ENCODE data around the gene ARHGAP10. TPM values are rescaled to one million over a fixed set of nuclear protein-coding genes. Genes with fewer than 3 reads are reported as not detected.

ARHGAP10 gene
- total and polyA plus RNA-seq, 10 of the 15 experiments (the other 5 are each of a cell fraction or from before 2014, with no cell fraction given) = 1.3 to 25.8 (median 17.2) TPM

DNA sequence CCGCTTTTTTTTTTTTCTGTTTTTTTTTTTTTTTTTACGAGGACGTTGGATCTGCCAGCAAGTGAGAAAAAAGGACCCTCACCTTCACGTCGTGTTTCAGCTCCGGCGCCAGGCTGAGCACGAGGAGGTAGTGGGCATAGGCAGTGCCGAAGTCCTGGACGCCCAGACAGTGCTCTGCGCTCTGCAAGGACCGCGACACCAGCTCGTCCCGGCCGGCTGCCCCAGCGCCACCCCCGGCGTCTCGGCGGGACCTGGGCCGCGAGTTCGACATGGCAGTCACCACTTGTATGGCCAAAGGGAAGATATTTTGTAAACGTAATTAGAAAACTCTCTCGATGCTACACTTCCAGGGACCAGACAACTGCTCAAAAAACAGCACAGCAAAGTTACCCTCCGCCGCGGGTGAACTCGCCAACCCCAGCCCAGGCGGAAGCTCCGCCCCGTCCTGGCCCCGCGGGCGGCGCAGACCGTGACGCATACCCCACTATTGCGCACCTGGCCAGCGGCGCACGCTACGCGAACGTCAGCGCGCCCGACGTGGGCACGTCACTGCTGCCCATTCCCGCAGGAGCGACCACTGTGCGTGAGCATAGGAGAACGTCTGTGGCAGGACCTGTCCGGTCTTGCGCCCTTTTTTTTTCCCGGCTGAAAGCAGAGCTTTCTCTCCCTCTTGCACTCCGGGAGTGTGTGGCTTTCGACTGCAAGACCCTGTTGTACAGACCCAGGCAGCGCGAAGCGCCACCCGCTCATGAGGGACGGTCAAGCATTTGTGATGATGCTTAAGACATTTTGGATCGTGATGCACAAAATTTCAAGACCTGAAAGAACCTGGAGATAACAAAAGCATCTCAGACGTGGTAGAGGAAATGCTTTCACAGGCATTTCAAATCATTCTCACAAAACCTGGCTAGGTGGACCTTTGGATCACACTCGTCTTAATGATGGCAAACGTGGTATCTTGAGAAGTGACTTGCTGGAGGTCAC, 47.9 kb upstream of the ARHGAP10 start, which contains the start of gene PRMT9:
Gene PRMT9 (minus strand): TSS at position 447 of the 984 bp plus-strand sequence. CDS start 176 bp downstream, at position 271.
- peak within 1 kb of the TSS; percentile 90 for H3K4me3 ChIP-seq
- TSS peak; percentile 99 for BruUV-seq (replicated peaks)
- peaks cover 0 to under 1% of the 10 kb centered on the region in 2 experiments; a peak in 1 of 4 replicates for H3K36me3 ChIP-seq (ENCODE audit: control insufficient read depth in 2 of 2, insufficient read depth in 2 of 2, low read length in 1 of 2)
- WGBS (ENCODE audit: insufficient coverage, insufficient replicate concordance, low lambda C conversion rate, missing lambda C conversion rate) = 1% methylated on average over 60 of the region's 69 CpGs
- H3K9ac ChIP-seq (ENCODE audit: control insufficient read depth, insufficient read depth, low read length) = peak within 1 kb of the TSS; percentile 72
- peaks cover 3% of the 10 kb centered on the region for H3K4me1 ChIP-seq (ENCODE audit: control insufficient read depth, insufficient read depth, low read length)
- ChIA-PET CTCF (interaction anchor here (0.6 to 3.1 kb wide), 11 partner anchors 13 to 182 kb away, joined by 3 to 44 read pairs (median 3); partner anchors contain the start of gene TMEM184C), RAD21 (ENCODE audit: unreplicated experiment) (interaction anchor here (0.6 to 2.7 kb wide), 15 partner anchors 9 to 200 kb away, joined by 3 to 26 read pairs (median 3); partner anchors contain the start of genes ARHGAP10 and TMEM184C), SMC1A (ENCODE audit: uncharacterized antibody, unreplicated experiment) (interaction anchor here (0.7 to 3.4 kb wide), 13 partner anchors 24 to 397 kb away, joined by 3 to 28 read pairs (median 4); partner anchors contain the start of gene TMEM184C), POLR2A (interaction anchor here (0.5 to 2.0 kb wide), 19 partner anchors 9 to 1758 kb away, joined by 3 to 11 read pairs (median 4); partner anchors contain the start of genes ARHGAP10 and TMEM184C)
- peak within 1 kb of the TSS; percentile 90 for H2AFZ ChIP-seq (ENCODE audit: control insufficient read depth, low read depth, low read length)
- in situ Hi-C loops (cut with MboI) (no loop called here), intact Hi-C loops (cut with micrococcal nuclease; ENCODE audit: unreplicated experiment) (no loop called here)
- FAIRE-seq (no peak), DNase-seq (ENCODE audit: low read depth, low spot score) (peak; percentile 74), ATAC-seq (peak; percentile 97)
- H3K27ac ChIP-seq (ENCODE audit: control insufficient read depth, insufficient read depth) = peak within 1 kb of the TSS; percentile 65
- peak within 1 kb of the TSS; percentile 85 for H3K4me2 ChIP-seq (ENCODE audit: control insufficient read depth, insufficient read depth)
- no peaks in the 10 kb centered on the region for H4K20me1 ChIP-seq (ENCODE audit: control insufficient read depth, insufficient read depth)
- H3K79me2 ChIP-seq (ENCODE audit: control insufficient read depth, insufficient read depth, low read length) = peaks cover 22% of the 10 kb centered on the region
- H3K27me3 ChIP-seq (replicated peaks in 1 of 2; ENCODE audit: control insufficient read depth in 2 of 2, insufficient read depth in 2 of 2, low read length in 1 of 2) = no peaks in the 10 kb centered on the region
- H3K9me3 ChIP-seq (replicated peaks; ENCODE audit: control insufficient read depth, insufficient read depth, low read length) = no peaks in the 10 kb centered on the region; the same call in 2 of the 3 replicates
- TF ChIP-seq RFX5 (IDR thresholded peaks at IDR 0.05; ENCODE audit: low read depth, low read length) = peak; percentile 71; the same call in 1 of the 2 replicates
- TF ChIP-seq, protein P1, sequence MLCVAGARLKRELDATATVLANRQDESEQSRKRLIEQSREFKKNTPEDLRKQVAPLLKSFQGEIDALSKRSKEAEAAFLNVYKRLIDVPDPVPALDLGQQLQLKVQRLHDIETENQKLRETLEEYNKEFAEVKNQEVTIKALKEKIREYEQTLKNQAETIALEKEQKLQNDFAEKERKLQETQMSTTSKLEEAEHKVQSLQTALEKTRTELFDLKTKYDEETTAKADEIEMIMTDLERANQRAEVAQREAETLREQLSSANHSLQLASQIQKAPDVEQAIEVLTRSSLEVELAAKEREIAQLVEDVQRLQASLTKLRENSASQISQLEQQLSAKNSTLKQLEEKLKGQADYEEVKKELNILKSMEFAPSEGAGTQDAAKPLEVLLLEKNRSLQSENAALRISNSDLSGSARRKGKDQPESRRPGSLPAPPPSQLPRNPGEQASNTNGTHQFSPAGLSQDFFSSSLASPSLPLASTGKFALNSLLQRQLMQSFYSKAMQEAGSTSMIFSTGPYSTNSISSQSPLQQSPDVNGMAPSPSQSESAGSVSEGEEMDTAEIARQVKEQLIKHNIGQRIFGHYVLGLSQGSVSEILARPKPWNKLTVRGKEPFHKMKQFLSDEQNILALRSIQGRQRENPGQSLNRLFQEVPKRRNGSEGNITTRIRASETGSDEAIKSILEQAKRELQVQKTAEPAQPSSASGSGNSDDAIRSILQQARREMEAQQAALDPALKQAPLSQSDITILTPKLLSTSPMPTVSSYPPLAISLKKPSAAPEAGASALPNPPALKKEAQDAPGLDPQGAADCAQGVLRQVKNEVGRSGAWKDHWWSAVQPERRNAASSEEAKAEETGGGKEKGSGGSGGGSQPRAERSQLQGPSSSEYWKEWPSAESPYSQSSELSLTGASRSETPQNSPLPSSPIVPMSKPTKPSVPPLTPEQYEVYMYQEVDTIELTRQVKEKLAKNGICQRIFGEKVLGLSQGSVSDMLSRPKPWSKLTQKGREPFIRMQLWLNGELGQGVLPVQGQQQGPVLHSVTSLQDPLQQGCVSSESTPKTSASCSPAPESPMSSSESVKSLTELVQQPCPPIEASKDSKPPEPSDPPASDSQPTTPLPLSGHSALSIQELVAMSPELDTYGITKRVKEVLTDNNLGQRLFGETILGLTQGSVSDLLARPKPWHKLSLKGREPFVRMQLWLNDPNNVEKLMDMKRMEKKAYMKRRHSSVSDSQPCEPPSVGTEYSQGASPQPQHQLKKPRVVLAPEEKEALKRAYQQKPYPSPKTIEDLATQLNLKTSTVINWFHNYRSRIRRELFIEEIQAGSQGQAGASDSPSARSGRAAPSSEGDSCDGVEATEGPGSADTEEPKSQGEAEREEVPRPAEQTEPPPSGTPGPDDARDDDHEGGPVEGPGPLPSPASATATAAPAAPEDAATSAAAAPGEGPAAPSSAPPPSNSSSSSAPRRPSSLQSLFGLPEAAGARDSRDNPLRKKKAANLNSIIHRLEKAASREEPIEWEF (IDR thresholded peaks at IDR 0.05; ENCODE audit: insufficient replicate concordance, low read depth, low read length) = no peak
- TF ChIP-seq, protein P2, sequence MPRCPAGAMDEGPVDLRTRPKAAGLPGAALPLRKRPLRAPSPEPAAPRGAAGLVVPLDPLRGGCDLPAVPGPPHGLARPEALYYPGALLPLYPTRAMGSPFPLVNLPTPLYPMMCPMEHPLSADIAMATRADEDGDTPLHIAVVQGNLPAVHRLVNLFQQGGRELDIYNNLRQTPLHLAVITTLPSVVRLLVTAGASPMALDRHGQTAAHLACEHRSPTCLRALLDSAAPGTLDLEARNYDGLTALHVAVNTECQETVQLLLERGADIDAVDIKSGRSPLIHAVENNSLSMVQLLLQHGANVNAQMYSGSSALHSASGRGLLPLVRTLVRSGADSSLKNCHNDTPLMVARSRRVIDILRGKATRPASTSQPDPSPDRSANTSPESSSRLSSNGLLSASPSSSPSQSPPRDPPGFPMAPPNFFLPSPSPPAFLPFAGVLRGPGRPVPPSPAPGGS (IDR thresholded peaks at IDR 0.05; ENCODE audit: borderline replicate concordance, insufficient read depth, low read depth, low read length, poor library complexity, severe bottlenecking) = no peak
- TF ChIP-seq, protein P3, sequence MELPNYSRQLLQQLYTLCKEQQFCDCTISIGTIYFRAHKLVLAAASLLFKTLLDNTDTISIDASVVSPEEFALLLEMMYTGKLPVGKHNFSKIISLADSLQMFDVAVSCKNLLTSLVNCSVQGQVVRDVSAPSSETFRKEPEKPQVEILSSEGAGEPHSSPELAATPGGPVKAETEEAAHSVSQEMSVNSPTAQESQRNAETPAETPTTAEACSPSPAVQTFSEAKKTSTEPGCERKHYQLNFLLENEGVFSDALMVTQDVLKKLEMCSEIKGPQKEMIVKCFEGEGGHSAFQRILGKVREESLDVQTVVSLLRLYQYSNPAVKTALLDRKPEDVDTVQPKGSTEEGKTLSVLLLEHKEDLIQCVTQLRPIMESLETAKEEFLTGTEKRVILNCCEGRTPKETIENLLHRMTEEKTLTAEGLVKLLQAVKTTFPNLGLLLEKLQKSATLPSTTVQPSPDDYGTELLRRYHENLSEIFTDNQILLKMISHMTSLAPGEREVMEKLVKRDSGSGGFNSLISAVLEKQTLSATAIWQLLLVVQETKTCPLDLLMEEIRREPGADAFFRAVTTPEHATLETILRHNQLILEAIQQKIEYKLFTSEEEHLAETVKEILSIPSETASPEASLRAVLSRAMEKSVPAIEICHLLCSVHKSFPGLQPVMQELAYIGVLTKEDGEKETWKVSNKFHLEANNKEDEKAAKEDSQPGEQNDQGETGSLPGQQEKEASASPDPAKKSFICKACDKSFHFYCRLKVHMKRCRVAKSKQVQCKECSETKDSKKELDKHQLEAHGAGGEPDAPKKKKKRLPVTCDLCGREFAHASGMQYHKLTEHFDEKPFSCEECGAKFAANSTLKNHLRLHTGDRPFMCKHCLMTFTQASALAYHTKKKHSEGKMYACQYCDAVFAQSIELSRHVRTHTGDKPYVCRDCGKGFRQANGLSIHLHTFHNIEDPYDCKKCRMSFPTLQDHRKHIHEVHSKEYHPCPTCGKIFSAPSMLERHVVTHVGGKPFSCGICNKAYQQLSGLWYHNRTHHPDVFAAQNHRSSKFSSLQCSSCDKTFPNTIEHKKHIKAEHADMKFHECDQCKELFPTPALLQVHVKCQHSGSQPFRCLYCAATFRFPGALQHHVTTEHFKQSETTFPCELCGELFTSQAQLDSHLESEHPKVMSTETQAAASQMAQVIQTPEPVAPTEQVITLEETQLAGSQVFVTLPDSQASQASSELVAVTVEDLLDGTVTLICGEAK (IDR thresholded peaks at IDR 0.05; ENCODE audit: borderline replicate concordance) = 0 out of 2 replicates have a peak, but pooled peaks have one; percentile 6
- TF ChIP-seq, protein P4, sequence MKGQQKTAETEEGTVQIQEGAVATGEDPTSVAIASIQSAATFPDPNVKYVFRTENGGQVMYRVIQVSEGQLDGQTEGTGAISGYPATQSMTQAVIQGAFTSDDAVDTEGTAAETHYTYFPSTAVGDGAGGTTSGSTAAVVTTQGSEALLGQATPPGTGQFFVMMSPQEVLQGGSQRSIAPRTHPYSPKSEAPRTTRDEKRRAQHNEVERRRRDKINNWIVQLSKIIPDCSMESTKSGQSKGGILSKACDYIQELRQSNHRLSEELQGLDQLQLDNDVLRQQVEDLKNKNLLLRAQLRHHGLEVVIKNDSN (IDR thresholded peaks at IDR 0.05; ENCODE audit: borderline replicate concordance, extremely low read length, insufficient read depth, low read depth, low read length) = no peak
- peak; percentile 85 for TF ChIP-seq MXI1 (IDR thresholded peaks at IDR 0.05; ENCODE audit: low read depth, low read length)
- no peak for TF ChIP-seq CHD4 (IDR thresholded peaks at IDR 0.05)

Data from GM12878 (cell line).